Smooth muscle cell (in vitro differentiated cells): Measurements from ENCODE around the gene NUMB. TPM values are rescaled to one million over a fixed set of nuclear protein-coding genes. Genes with fewer than 3 reads are reported as not detected.
"Not testable (repeated sequence)": the region's sequence is repeated elsewhere in the genome, so short reads cannot be mapped to it uniquely, and the experiment has no call there.

Source experiments
- DNase-seq: peaks from one replicate; lab custom pipeline; 2025; ENCODE audit not compliant: unreplicated experiment; lab: John Stamatoyannopoulos, UW
- H2AFZ ChIP-seq: fragments of 200-600 bp; sonication (generic); 2 replicates; pipeline ENCODE4 v1.6.0; 2016; ENCODE audit warnings: antibody characterized with exemption, low read depth, mild to moderate bottlenecking
- H3F3A ChIP-seq: fragments of 200-600 bp; sonication (generic); 2 replicates; pipeline ENCODE4 v1.6.0; 2017; ENCODE audit warnings: antibody characterized with exemption, low read depth
- H3K27ac ChIP-seq: fragments of 200-600 bp; sonication (generic); 2 replicates; pipeline ENCODE4 v1.5.1; 2016; ENCODE audit warnings: low read depth, mild to moderate bottlenecking
- H3K27me3 ChIP-seq: fragments of 200-600 bp; sonication (generic); 2 replicates; pipeline ENCODE4 v1.6.1; 2016; ENCODE audit warnings: low read depth, mild to moderate bottlenecking
- H3K36me3 ChIP-seq: fragments of 200-600 bp; sonication (generic); 2 replicates; pipeline ENCODE4 v1.5.1; 2016; ENCODE audit warnings: low read depth
- H3K4me1 ChIP-seq: fragments of 200-600 bp; sonication (generic); 2 replicates; pipeline ENCODE4 v1.5.1; 2016; ENCODE audit warnings: low read depth
- H3K4me2 ChIP-seq: fragments of 200-600 bp; sonication (generic); 2 replicates; pipeline ENCODE4 v1.6.0; 2016; ENCODE audit warnings: mild to moderate bottlenecking
- H3K4me3 ChIP-seq: fragments of 200-600 bp; sonication (generic); 2 replicates; pipeline ENCODE4 v1.5.1; 2016; ENCODE audit warnings: mild to moderate bottlenecking
- H3K79me2 ChIP-seq: fragments of 200-600 bp; sonication (generic); 2 replicates; pipeline ENCODE4 v1.6.0; 2016; ENCODE audit warnings: low read depth, mild to moderate bottlenecking
- H3K9ac ChIP-seq: fragments of 200-600 bp; sonication (generic); 2 replicates; pipeline ENCODE4 v1.6.0; 2016; ENCODE audit warnings: low read depth
- H3K9me3 ChIP-seq: fragments of 200-600 bp; sonication (generic); replicated peaks from 2 replicates; pipeline ENCODE4 v1.5.1; 2016; ENCODE audit warnings: low read depth
- H4K20me1 ChIP-seq: fragments of 200-600 bp; sonication (generic); 2 replicates; pipeline ENCODE4 v1.6.0; 2016; ENCODE audit warnings: low read depth
- WGBS: methylation state at CpG from one replicate; pipeline ENCODE4 v1.1.7; 2016; ENCODE audit warnings: low lambda C conversion rate; 5-methylcytosine and 5-hydroxymethylcytosine counted together
- polyA plus RNA-seq: library from polyadenylated mRNA; unstranded; fragments of >200 nt; fragmentation: Nextera tagmentation; extraction: Ambion mirVana; gene quantifications from 2 replicates; pipeline ENCODE4 v1.2.1, GENCODE V29; 2016
- total RNA-seq: library from RNA; depleted of rRNA; stranded (reverse); fragments of >200 nt; gene quantifications from 2 replicates; pipeline ENCODE4 v1.2.3, GENCODE V29; 2014
- TF ChIP-seq, protein P1 (sequence below): fragments of 200-600 bp; sonication (generic); IDR thresholded peaks from 2 replicates; pipeline ENCODE4 v1.5.1; 2017; ENCODE audit warnings: borderline replicate concordance, mild to moderate bottlenecking, antibody characterized with exemption; ENCODE audit not compliant: insufficient read depth, poor library complexity, severe bottlenecking

The NUMB gene
- total and polyA plus RNA-seq, 2 experiments from 2014 or later: 34.5 to 57.4 TPM

- no peak for DNase-seq
- no peak overlapping the region for H3K4me2 ChIP-seq
- no peaks in the 10 kb centered on the region for H3K4me1 ChIP-seq
- peaks cover 9% of the 10 kb centered on the region for H3K79me2 ChIP-seq
- H3F3A ChIP-seq: no peaks in the 10 kb centered on the region
- no peak overlapping the region for H2AFZ ChIP-seq
- no peaks in the 10 kb centered on the region for H3K9me3 ChIP-seq
- H3K36me3 ChIP-seq: no peaks in the 10 kb centered on the region
- peaks cover 90% of the 10 kb centered on the region for H4K20me1 ChIP-seq
- no peaks in the 10 kb centered on the region for H3K27me3 ChIP-seq
- H3K4me3 ChIP-seq: no peak overlapping the region
- no peak overlapping the region for H3K27ac ChIP-seq
- 98% methylated on average over 4 of the region's 4 CpGs for WGBS
- H3K9ac ChIP-seq: no peak overlapping the region
- TF ChIP-seq, protein P1, sequence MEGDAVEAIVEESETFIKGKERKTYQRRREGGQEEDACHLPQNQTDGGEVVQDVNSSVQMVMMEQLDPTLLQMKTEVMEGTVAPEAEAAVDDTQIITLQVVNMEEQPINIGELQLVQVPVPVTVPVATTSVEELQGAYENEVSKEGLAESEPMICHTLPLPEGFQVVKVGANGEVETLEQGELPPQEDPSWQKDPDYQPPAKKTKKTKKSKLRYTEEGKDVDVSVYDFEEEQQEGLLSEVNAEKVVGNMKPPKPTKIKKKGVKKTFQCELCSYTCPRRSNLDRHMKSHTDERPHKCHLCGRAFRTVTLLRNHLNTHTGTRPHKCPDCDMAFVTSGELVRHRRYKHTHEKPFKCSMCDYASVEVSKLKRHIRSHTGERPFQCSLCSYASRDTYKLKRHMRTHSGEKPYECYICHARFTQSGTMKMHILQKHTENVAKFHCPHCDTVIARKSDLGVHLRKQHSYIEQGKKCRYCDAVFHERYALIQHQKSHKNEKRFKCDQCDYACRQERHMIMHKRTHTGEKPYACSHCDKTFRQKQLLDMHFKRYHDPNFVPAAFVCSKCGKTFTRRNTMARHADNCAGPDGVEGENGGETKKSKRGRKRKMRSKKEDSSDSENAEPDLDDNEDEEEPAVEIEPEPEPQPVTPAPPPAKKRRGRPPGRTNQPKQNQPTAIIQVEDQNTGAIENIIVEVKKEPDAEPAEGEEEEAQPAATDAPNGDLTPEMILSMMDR: no peak
Observed at GRCh38 chr14:73313151-73313550, 145.2 kb downstream of the NUMB start.

DNA sequence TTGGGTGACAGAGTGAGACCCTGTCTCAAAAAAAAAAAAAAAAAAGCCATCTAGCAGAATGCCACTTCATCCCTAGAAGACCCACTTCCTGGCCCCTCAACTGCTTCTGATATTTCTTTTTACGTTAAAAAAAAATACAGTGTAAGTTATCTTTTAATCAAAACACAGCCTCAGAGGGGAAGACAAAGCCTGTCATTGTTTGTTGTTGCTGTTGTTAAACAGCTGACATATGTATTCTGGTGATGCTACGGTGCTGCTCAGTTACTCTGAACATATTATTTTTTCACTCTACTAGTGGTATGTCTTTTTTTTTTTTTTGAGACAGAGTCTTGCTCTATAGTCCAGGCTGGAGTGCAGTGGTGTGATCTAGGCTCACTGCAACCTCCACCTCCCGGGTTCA, 145.7 kb downstream of the NUMB start:
- H3K9ac ChIP-seq: no peak overlapping the region
- H3F3A ChIP-seq: no peaks in the 10 kb centered on the region
- no peaks in the 10 kb centered on the region for H3K9me3 ChIP-seq
- no peaks in the 10 kb centered on the region for H3K4me1 ChIP-seq
- DNase-seq: no peak
- no peak overlapping the region for H3K27ac ChIP-seq
- H3K36me3 ChIP-seq: no peaks in the 10 kb centered on the region
- no peak overlapping the region for H2AFZ ChIP-seq
- H3K4me2 ChIP-seq: no peak overlapping the region
- H3K27me3 ChIP-seq: no peaks in the 10 kb centered on the region
- TF ChIP-seq, protein P1: no peak
- WGBS: 85% methylated on average over 3 of the region's 3 CpGs
- no peak overlapping the region for H3K4me3 ChIP-seq
- peaks cover 9% of the 10 kb centered on the region for H3K79me2 ChIP-seq
- peaks cover 91% of the 10 kb centered on the region for H4K20me1 ChIP-seq

GRCh38 chr14:73311708-73312030, 146.7 kb downstream of the NUMB start:
- Histone ChIP-seq H3K4me2 (no peak overlapping the region), H4K20me1 (peaks cover 85% of the 10 kb centered on the region), H3K36me3 (no peaks in the 10 kb centered on the region), H2AFZ (no peak overlapping the region), H3K4me1 (no peaks in the 10 kb centered on the region), H3K9me3 (no peaks in the 10 kb centered on the region), H3K27ac (no peak overlapping the region), H3F3A (no peaks in the 10 kb centered on the region), H3K4me3 (no peak overlapping the region), H3K27me3 (no peaks in the 10 kb centered on the region), H3K79me2 (peaks cover 9% of the 10 kb centered on the region), H3K9ac (no peak overlapping the region)
- DNase-seq: no peak
- WGBS: 82% methylated on average over 2 of the region's 2 CpGs
- TF ChIP-seq, protein P1: no peak

DNA sequence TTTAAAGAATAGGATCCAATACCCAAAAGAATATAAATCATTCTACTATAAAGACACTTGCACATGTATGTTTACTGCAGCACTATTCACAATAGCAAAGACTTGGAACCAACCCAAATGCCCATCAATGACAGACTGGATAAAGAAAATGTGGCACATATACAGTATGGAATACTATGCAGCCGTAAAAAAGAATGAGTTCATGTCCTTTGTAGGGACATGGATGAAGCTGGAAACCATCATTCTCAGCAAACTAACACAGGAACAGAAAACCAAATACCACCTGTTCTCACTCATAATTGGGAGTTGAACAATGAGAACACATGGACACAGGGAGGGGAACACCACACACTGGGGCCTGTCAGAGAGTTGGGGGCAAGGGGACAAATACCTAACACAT, 149.1 kb downstream of the NUMB start:
- not testable (repeated sequence) for DNase-seq, H3K27me3 ChIP-seq, H3K9me3 ChIP-seq, H3K4me2 ChIP-seq, H3K27ac ChIP-seq, H3K4me1 ChIP-seq, H3K36me3 ChIP-seq, H3K9ac ChIP-seq, H3K4me3 ChIP-seq, H3K79me2 ChIP-seq, H3F3A ChIP-seq, H2AFZ ChIP-seq
- peaks cover 86% of the 10 kb centered on the region for H4K20me1 ChIP-seq
- 93% methylated on average over 1 of the region's 1 CpG for WGBS
